GM18873 (cell line): Measurements from ENCODE around the gene MRPL49.

ENCODE experiments used
- ATAC-seq: cut with Tn5 transposase; IDR thresholded peaks from one replicate; pipeline ENCODE4 v1.9.1; 2021; ENCODE audit warnings: mild to moderate bottlenecking, moderate library complexity, moderate number of reproducible peaks; ENCODE audit not compliant: unreplicated experiment, low FRiP score

Gene MRPL49

GRCh38 chr11:65121865-65122696 is at the start of gene MRPL49, which contains the start of gene FAU:
Gene MRPL49 (plus strand): TSS chr11:65122321. CDS start chr11:65122347, 26 bp downstream.
Gene FAU (minus strand): TSS chr11:65122134. CDS start chr11:65121813, 321 bp downstream.
- ATAC-seq, result peak; percentile 56

- ATAC-seq, result no peak
These were observed 49.5 kb upstream of the MRPL49 start for GRCh38 chr11:65072631-65072966.

GRCh38 chr11:65077451-65077850 is 44.7 kb upstream of the MRPL49 start:
- no peak for ATAC-seq

GRCh38 chr11:65078151-65078550 is 44.0 kb upstream of the MRPL49 start:
- ATAC-seq, result no peak

GRCh38 chr11:65078786-65079342 is 43.3 kb upstream of the MRPL49 start:
- ATAC-seq, result no peak

- peak; percentile 21 for ATAC-seq
These were observed 38.8 kb upstream of the MRPL49 start for GRCh38 chr11:65083134-65083833.

- ATAC-seq, result peak; percentile 57
These were observed 38.1 kb upstream of the MRPL49 start, which contains the start of the genes CDCA5 and ZFPL1 for GRCh38 chr11:65083834-65084597. Gene CDCA5 (minus strand): TSS chr11:65084040. CDS start chr11:65083978, 62 bp downstream. Gene ZFPL1 (plus strand): TSS chr11:65084222. CDS start chr11:65084699, 477 bp downstream.

GRCh38 chr11:65084598-65085375 is 37.3 kb upstream of the MRPL49 start:
- no peak for ATAC-seq

GRCh38 chr11:65085446-65085845 is 36.7 kb upstream of the MRPL49 start:
- no peak for ATAC-seq

GRCh38 chr11:65086809-65087208 is 35.3 kb upstream of the MRPL49 start:
- no peak for ATAC-seq

GRCh38 chr11:65087216-65087615 is 34.9 kb upstream of the MRPL49 start:
- ATAC-seq, result no peak

- no peak for ATAC-seq
These were observed 34.3 kb upstream of the MRPL49 start for GRCh38 chr11:65087827-65088226.

- no peak for ATAC-seq
These were observed 32.5 kb upstream of the MRPL49 start for GRCh38 chr11:65089621-65090020.

- no peak for ATAC-seq
These were observed 31.5 kb upstream of the MRPL49 start for GRCh38 chr11:65090628-65091027.

- no peak for ATAC-seq
These were observed 26.7 kb upstream of the MRPL49 start for GRCh38 chr11:65095427-65095826.

- peak; percentile 60 for ATAC-seq
These were observed 25.9 kb upstream of the MRPL49 start, which contains the start of gene VPS51 for GRCh38 chr11:65095974-65096806. Gene VPS51 (plus strand): TSS chr11:65096214. CDS start chr11:65096251, 37 bp downstream.

GRCh38 chr11:65096926-65097325 is 25.2 kb upstream of the MRPL49 start:
- ATAC-seq, result peak; percentile 2

- ATAC-seq, result no peak
These were observed 21.3 kb upstream of the MRPL49 start for GRCh38 chr11:65100674-65101350.
